MG63 (cell line): Measurements from ENCODE around the gene ETV6. TPM values are rescaled to one million over a fixed set of nuclear protein-coding genes. Genes with fewer than 3 reads are reported as not detected.

Source experiments
- DNase-seq: peaks from one replicate; pipeline ENCODE4 v3.0.0-alpha.2; 2020
- H3K27me3 ChIP-seq: fragments of 250-450 bp; sonication (Bioruptor Pico); 2 replicates; pipeline ENCODE4 v1.5.1; 2020; ENCODE audit warnings: mild to moderate bottlenecking, moderate library complexity
- H3K36me3 ChIP-seq: fragments of 250-450 bp; sonication (Bioruptor Pico); 2 replicates; pipeline ENCODE4 v1.5.1; 2020; ENCODE audit warnings: mild to moderate bottlenecking, moderate library complexity
- H3K4me3 ChIP-seq: fragments of 250-450 bp; sonication (Bioruptor Pico); 2 replicates; pipeline ENCODE4 v1.5.1; 2020; ENCODE audit warnings: mild to moderate bottlenecking, moderate library complexity
- H3K9me3 ChIP-seq: fragments of 250-450 bp; sonication (Bioruptor Pico); 2 replicates; pipeline ENCODE4 v1.5.1; 2020; ENCODE audit warnings: mild to moderate bottlenecking, moderate library complexity
- total RNA-seq: library from RNA; depleted of rRNA; stranded (reverse); fragments of >200 nt; shearing (Covaris generic); gene quantifications from 2 replicates; pipeline ENCODE4 v1.2.3, GENCODE V29; 2014; ENCODE audit warnings: low replicate concordance

The ETV6 gene
- total RNA-seq, 1 experiment from 2014 or later = 3.0 TPM

- no peak overlapping the region for H3K4me3 ChIP-seq
- no peaks in the 10 kb centered on the region for H3K36me3 ChIP-seq
- H3K9me3 ChIP-seq = no peaks in the 10 kb centered on the region
- no peak for DNase-seq
- no peaks in the 10 kb centered on the region for H3K27me3 ChIP-seq
These were observed 100.6 kb downstream of the ETV6 start for GRCh38 chr12:11749943-11750690.

DNA sequence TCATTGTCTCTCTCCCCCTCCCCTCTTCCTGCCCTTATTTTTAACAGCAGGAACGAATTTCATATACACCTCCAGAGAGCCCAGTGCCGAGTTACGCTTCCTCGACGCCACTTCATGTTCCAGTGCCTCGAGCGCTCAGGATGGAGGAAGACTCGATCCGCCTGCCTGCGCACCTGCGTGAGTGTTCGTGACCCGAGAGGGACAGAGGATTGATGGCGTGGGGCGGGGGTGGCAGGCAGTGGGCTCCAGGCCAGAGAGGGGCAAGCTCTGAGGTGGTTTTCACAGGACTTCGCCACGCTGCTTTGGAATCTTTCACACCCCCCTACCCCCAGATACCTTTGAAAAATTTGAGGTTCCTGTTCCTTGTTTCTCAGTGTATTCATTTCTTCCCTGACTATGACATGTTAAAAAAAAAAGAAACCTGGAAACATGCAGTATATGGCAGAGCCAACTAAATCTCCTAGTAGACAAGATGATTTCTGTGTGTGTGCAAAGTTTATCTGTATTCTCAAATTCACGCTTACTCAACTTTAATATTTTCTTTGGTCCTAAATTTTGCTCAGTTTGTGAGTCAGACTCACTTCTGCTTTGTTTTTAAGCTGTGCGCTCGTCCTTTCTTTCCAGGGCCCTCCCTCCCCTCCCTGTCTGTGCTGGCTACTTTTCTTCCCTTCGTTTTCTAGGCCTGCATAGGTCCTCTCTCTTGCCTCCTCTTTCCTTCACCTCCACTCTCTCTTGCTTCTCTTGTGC lies 103.1 kb downstream of the ETV6 start:
- Histone ChIP-seq H3K27me3 (no peaks in the 10 kb centered on the region), H3K9me3 (no peaks in the 10 kb centered on the region), H3K4me3 (no peak overlapping the region), H3K36me3 (no peaks in the 10 kb centered on the region)
- no peak for DNase-seq

- Histone ChIP-seq H3K27me3 (no peaks in the 10 kb centered on the region), H3K9me3 (no peaks in the 10 kb centered on the region), H3K4me3 (no peak overlapping the region), H3K36me3 (no peaks in the 10 kb centered on the region)
- DNase-seq = no peak
These were observed 103.7 kb downstream of the ETV6 start for GRCh38 chr12:11753150-11753499.

DNA sequence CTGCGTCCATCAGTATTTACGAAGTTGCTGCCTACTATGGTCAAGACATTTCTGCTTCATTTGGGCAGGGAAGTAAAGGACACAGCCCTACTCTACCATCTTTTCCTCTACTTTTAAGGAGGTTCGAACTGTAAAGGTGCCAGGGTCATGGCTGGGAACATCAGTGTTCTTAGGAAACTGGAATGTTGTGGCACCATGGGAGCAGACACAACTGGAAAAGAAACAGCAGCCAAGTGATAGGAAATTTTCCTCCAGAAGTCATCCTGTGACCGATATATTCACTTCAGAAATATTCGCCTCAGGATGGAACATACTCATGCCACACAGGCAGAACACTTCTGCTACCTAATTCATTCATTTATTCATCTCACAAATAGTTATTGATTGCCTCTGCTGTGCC lies 104.4 kb downstream of the ETV6 start:
- no peaks in the 10 kb centered on the region for H3K27me3 ChIP-seq
- no peak overlapping the region for H3K4me3 ChIP-seq
- H3K9me3 ChIP-seq = no peaks in the 10 kb centered on the region
- DNase-seq = no peak
- H3K36me3 ChIP-seq = no peaks in the 10 kb centered on the region

DNA sequence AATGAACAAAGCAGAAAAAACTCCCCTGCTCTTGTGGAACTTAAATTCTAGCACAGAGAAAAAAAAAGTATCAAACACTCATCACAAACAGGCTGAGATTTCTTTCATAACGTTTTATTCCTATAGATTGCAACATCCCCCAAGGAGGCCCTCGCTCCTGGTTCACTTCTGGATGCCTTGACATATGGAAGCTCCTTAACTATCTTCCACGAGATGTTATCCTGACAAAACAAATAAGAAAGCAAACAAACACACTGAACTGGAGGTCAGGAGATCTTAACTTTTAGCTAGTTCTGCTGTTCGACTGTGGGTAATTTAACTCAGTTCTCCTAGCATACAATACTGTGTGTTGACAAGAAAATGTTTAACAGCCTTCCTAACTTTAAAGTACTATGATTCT lies 104.8 kb downstream of the ETV6 start:
- Histone ChIP-seq H3K27me3 (no peaks in the 10 kb centered on the region), H3K9me3 (no peaks in the 10 kb centered on the region), H3K36me3 (no peaks in the 10 kb centered on the region), H3K4me3 (no peak overlapping the region)
- no peak for DNase-seq

DNA sequence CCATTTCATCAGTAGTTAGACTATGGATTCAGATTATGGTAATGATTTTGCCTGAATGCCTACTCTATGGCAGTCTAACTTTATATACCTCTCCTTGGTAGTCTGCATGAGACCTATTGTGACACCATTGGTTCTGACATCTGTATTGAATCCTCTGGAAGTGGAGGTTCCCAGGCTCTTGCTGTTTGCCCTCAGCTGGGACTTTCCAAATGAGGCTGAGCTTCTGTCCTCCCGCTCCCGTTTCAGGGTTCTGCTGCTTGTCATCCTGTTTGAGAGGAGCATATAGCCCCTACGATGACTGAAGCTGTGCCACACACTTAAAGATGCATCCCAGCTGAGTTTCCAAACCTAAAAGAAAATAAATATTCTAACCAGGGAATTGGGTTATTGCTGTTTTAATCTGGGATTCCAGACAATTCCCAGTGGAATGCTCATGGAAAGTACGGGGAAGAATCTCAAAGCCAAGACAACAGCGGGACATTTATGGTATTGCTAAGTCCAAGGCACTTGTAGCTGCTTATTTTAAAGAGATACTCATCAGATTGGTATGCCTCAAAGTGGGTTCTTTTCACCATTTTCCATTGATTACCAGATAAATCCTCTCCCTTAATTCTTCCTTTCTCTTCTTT lies 105.9 kb downstream of the ETV6 start:
- H3K27me3 ChIP-seq = no peaks in the 10 kb centered on the region
- H3K9me3 ChIP-seq = no peaks in the 10 kb centered on the region
- DNase-seq = no peak
- no peaks in the 10 kb centered on the region for H3K36me3 ChIP-seq
- H3K4me3 ChIP-seq = no peak overlapping the region

- H3K9me3 ChIP-seq = no peaks in the 10 kb centered on the region
- H3K4me3 ChIP-seq = no peak overlapping the region
- no peaks in the 10 kb centered on the region for H3K36me3 ChIP-seq
- no peak for DNase-seq
- H3K27me3 ChIP-seq = no peaks in the 10 kb centered on the region
These were observed 106.5 kb downstream of the ETV6 start for GRCh38 chr12:11756022-11756421.

DNA sequence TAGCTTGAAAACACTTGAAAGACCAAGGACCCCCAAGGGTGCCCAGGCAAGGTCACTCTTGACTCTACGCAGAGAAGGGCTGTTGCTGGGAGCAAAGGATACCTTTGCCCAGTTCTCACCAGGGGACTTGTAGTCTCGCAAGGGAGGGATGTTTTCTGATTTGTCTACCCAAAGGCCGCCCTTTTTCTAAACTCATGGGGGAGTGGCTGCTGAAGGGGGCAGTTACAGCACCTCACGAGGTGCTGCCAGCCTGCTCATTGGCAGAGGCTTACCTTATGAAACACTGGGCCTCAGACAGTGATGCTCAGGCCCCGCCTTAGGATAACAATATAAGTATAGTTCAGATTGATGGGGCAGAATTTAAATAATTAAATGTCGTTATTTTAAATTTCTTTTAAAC lies 107.0 kb downstream of the ETV6 start:
- Histone ChIP-seq H3K36me3 (no peaks in the 10 kb centered on the region), H3K9me3 (no peaks in the 10 kb centered on the region), H3K4me3 (no peak overlapping the region), H3K27me3 (no peaks in the 10 kb centered on the region)
- no peak for DNase-seq

DNA sequence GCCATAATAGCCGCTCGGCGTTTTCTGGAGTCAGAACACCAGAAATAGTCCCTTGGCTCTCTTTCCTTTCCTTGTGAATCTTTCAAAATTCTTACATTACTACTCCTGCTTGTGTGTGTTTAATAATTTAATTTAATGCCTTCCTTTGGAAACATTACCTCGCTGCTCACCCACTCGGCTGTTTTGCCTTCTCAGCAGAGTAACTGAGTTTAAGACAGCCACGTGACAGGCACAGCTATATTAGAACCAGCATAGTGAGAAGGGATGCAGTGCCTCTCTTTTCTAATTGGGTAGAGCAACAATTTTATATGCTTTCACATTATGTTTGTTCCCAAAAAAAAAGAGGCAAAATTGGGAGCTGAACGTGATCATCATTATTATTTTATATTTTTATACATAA lies 107.6 kb downstream of the ETV6 start:
- Histone ChIP-seq H3K36me3 (no peaks in the 10 kb centered on the region), H3K4me3 (no peak overlapping the region), H3K9me3 (no peaks in the 10 kb centered on the region), H3K27me3 (no peaks in the 10 kb centered on the region)
- no peak for DNase-seq

DNA sequence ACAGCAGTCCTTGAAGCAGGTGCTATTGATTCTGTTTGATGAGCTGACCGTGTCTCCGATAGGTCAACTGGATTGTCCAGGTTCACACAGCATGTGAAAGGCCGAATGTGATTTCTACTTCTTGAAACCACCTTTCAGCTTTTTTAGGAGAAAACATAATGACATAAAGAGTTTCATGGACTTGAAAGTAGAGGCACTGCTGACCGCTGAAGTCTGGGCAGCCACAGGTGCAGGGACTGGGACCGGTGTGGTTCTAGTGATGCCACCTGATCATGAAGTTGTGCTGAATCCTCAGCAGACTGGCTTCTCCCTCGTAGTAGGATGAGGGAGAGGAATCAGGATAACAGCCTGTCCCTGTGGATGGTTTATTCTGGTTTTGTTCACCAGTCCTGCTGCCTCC lies 108.1 kb downstream of the ETV6 start:
- Histone ChIP-seq H3K36me3 (no peaks in the 10 kb centered on the region), H3K9me3 (no peaks in the 10 kb centered on the region), H3K27me3 (no peaks in the 10 kb centered on the region), H3K4me3 (no peak overlapping the region)
- DNase-seq = no peak

DNA sequence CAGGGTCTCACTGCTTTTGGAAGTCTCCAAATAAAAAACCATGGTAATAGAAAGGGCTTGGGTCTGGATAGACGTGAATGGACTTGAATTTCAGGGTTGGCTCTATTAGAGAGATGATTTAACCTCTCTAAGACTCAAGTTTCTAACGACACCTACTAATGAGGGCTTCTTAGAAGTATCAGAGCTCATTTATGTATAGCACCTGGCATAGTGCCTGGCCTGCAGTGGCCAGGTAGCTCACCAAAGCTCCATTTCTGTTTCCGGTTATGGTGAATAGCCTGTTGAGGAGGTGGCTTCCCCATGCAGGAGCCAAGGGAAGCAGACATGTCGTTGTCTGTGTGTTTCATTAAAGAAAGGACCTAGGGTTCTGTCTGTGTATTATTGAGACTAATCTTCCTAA lies 108.6 kb downstream of the ETV6 start:
- H3K27me3 ChIP-seq = no peaks in the 10 kb centered on the region
- no peaks in the 10 kb centered on the region for H3K36me3 ChIP-seq
- no peaks in the 10 kb centered on the region for H3K9me3 ChIP-seq
- no peak for DNase-seq
- no peak overlapping the region for H3K4me3 ChIP-seq

- H3K27me3 ChIP-seq = no peaks in the 10 kb centered on the region
- DNase-seq = no peak
- no peak overlapping the region for H3K4me3 ChIP-seq
- no peaks in the 10 kb centered on the region for H3K9me3 ChIP-seq
- H3K36me3 ChIP-seq = no peaks in the 10 kb centered on the region
These were observed 109.3 kb downstream of the ETV6 start for GRCh38 chr12:11758510-11759493.

DNA sequence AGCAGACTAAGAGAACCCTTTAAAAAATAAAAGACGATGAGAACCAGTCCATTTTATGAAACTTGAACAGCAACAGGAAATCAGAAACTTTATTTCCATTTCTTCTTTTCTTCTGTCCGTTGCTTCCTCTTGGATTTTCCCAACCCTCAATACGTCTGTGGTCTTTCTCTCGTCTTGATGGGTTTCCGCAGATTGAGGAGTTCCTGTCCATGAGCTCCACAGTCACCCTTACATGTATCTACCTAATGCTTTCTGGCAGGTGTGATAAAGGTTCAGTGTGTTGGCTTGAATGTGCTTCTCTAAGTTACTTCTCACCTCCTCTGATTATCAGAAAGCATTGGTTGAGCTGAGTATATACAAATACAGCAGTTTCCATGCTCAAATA lies 110.0 kb downstream of the ETV6 start:
- H3K27me3 ChIP-seq = no peaks in the 10 kb centered on the region
- no peak overlapping the region for H3K4me3 ChIP-seq
- DNase-seq = no peak

GRCh38 chr12:11759899-11760298 lies 110.4 kb downstream of the ETV6 start:
- Histone ChIP-seq H3K4me3 (no peak overlapping the region), H3K36me3 (no peaks in the 10 kb centered on the region), H3K9me3 (no peaks in the 10 kb centered on the region), H3K27me3 (no peaks in the 10 kb centered on the region)
- no peak for DNase-seq

More for the DNA sequence above, 110.0 kb downstream of the ETV6 start:
- Histone ChIP-seq H3K36me3 (no peaks in the 10 kb centered on the region), H3K9me3 (no peaks in the 10 kb centered on the region)

GRCh38 chr12:11761869-11762567 lies 112.5 kb downstream of the ETV6 start:
- Histone ChIP-seq H3K4me3 (no peak overlapping the region), H3K9me3 (no peaks in the 10 kb centered on the region), H3K36me3 (no peaks in the 10 kb centered on the region), H3K27me3 (no peaks in the 10 kb centered on the region)
- no peak for DNase-seq

DNA sequence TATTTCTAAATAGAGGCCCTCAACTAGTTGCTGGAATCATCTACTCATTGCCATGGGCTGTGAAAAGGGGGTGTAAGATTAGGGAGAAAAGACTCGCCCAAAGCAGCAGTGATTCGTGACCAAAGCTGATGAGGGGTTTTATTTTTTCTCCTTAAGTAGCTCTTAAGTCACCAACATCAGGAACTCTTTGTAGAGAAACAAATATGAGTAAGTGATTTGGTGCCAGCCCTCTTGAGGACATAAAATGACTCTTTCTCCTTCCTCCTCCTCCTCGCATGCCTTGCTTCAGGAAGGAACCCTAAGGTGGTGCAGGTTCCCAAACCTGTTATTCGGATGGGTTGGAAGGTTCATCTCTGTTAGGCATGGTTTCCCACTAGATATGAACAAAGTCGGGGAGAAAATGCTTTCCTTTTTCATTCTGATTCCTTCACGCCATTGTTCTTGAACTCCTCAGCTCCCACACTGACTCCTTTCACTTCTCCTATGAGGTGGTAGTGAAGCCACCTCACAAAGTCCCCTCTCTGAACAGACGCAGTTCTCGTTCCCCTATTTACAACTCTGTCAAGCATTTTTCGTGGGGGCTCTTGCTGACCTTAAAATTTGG lies 113.4 kb downstream of the ETV6 start:
- H3K4me3 ChIP-seq = no peak overlapping the region
- no peaks in the 10 kb centered on the region for H3K27me3 ChIP-seq
- no peak for DNase-seq
- H3K9me3 ChIP-seq = no peaks in the 10 kb centered on the region
- no peaks in the 10 kb centered on the region for H3K36me3 ChIP-seq
